Right forelimb (tissue), 1 donor: ENCODE measurements around the gene ADAD2.

Source experiments
- DNase-seq: peaks from one replicate; pipeline ENCODE4 v3.0.0-alpha.2; 2018

Gene ADAD2

GRCh38 chr16:84190731-84191388, at the start of gene ADAD2:
Gene ADAD2 (plus strand): TSS chr16:84191157. CDS start chr16:84191231, 74 bp downstream.
- no peak for DNase-seq

- no peak for DNase-seq
Observed at GRCh38 chr16:84143081-84143480, 47.9 kb upstream of the ADAD2 start.

- DNase-seq = no peak
Observed at GRCh38 chr16:84143784-84144199, 47.2 kb upstream of the ADAD2 start.

- no peak for DNase-seq
Observed at GRCh38 chr16:84144209-84144858, 46.6 kb upstream of the ADAD2 start.

GRCh38 chr16:84144859-84145639, 45.9 kb upstream of the ADAD2 start, which contains the start of the genes DNAAF1 and HSDL1:
Gene DNAAF1 (plus strand): TSS chr16:84145308. CDS start chr16:84145441, 133 bp downstream.
Gene HSDL1 (minus strand): TSS chr16:84145177. CDS start chr16:84131321, 13,856 bp downstream.
- DNase-seq = peak; percentile 94

- DNase-seq = no peak
Observed at GRCh38 chr16:84150926-84151325, 40.0 kb upstream of the ADAD2 start.

GRCh38 chr16:84153660-84154214, 37.2 kb upstream of the ADAD2 start:
- no peak for DNase-seq

- DNase-seq = no peak
Observed at GRCh38 chr16:84155226-84155625, 35.7 kb upstream of the ADAD2 start.

- DNase-seq = no peak
Observed at GRCh38 chr16:84155771-84156170, 35.2 kb upstream of the ADAD2 start.

- DNase-seq = no peak
Observed at GRCh38 chr16:84156342-84156784, 34.6 kb upstream of the ADAD2 start.

- no peak for DNase-seq
Observed at GRCh38 chr16:84159007-84159406, 31.9 kb upstream of the ADAD2 start.

GRCh38 chr16:84159800-84160199, 31.2 kb upstream of the ADAD2 start:
- DNase-seq = no peak

- no peak for DNase-seq
Observed at GRCh38 chr16:84161037-84161436, 29.9 kb upstream of the ADAD2 start.

- DNase-seq = no peak
Observed at GRCh38 chr16:84161801-84162200, 29.2 kb upstream of the ADAD2 start.

- no peak for DNase-seq
Observed at GRCh38 chr16:84165746-84166145, 25.2 kb upstream of the ADAD2 start.

- DNase-seq = no peak
Observed at GRCh38 chr16:84166796-84167695, 23.9 kb upstream of the ADAD2 start.

GRCh38 chr16:84169765-84170310, 21.1 kb upstream of the ADAD2 start:
- no peak for DNase-seq

- DNase-seq = no peak
Observed at GRCh38 chr16:84174396-84174795, 16.6 kb upstream of the ADAD2 start.

- DNase-seq = no peak
Observed at GRCh38 chr16:84175350-84176081, 15.4 kb upstream of the ADAD2 start.

- no peak for DNase-seq
Observed at GRCh38 chr16:84176192-84177053, 14.5 kb upstream of the ADAD2 start.
